HepG2 (cell line): ENCODE results near the gene MKS1. TPM values are rescaled to one million over a fixed set of nuclear protein-coding genes. Genes with fewer than 3 reads are reported as not detected.

Experiments
- BORCS8-MEF2B ChIP-seq: sonication (generic); formaldehyde crosslinking; IDR thresholded peaks from 2 replicates; pipeline ENCODE4 v1.8.0; 2022; ENCODE audit warnings: mild to moderate bottlenecking, missing genetic modification reagents
- BRF2 ChIP-seq: sonication (generic); formaldehyde crosslinking; IDR thresholded peaks from 2 replicates; pipeline ENCODE4 v1.8.1; 2022; ENCODE audit warnings: mild to moderate bottlenecking, missing genetic modification reagents
- FOSL1 ChIP-seq: sonication (generic); formaldehyde crosslinking; IDR thresholded peaks from 2 replicates; pipeline ENCODE4 v1.9.0; 2021; ENCODE audit warnings: missing genetic modification reagents, borderline replicate concordance
- JUNB ChIP-seq: sonication (generic); formaldehyde crosslinking; IDR thresholded peaks from 2 replicates; pipeline ENCODE4 v1.8.0; 2022; ENCODE audit warnings: missing genetic modification reagents, mild to moderate bottlenecking, borderline replicate concordance
- MZF1 ChIP-seq: sonication (generic); formaldehyde crosslinking; IDR thresholded peaks from 2 replicates; pipeline ENCODE4 v1.8.1; 2023; ENCODE audit warnings: mild to moderate bottlenecking, missing genetic modification reagents, borderline replicate concordance
- NKX3-1 ChIP-seq: sonication (generic); formaldehyde crosslinking; IDR thresholded peaks from 2 replicates; pipeline ENCODE4 v1.5.0; 2020; ENCODE audit warnings: missing genetic modification reagents
- PAXIP1 ChIP-seq: sonication (generic); formaldehyde crosslinking; conservative IDR thresholded peaks from 2 replicates; pipeline ENCODE4 v1.4.0; 2020; ENCODE audit warnings: mild to moderate bottlenecking, missing genetic modification reagents, moderate library complexity
- SALL2 ChIP-seq: sonication (generic); formaldehyde crosslinking; IDR thresholded peaks from 2 replicates; pipeline ENCODE4 v1.8.1; 2023; ENCODE audit warnings: mild to moderate bottlenecking, missing genetic modification reagents, inconsistent platforms
- SP4 ChIP-seq: sonication (generic); formaldehyde crosslinking; IDR thresholded peaks from 2 replicates; pipeline ENCODE4 v1.8.1; 2023; ENCODE audit warnings: mild to moderate bottlenecking, missing genetic modification reagents
- TCF12 ChIP-seq, 2 experiments: fragments of 450-650 bp in 1 of 2; sonication (generic) in 1 of 2; formaldehyde crosslinking in 1 of 2; IDR thresholded peaks; 2 replicates each; pipeline versions ENCODE4 v1.6.1 to v1.8.0; 2017 to 2022; ENCODE audit warnings: antibody characterized with exemption in 1 of 2, mild to moderate bottlenecking in 1 of 2, missing genetic modification reagents in 1 of 2, moderate library complexity in 1 of 2
- TERF1 ChIP-seq: sonication (generic); formaldehyde crosslinking; IDR thresholded peaks from 2 replicates; pipeline ENCODE4 v1.8.0; 2022; ENCODE audit warnings: mild to moderate bottlenecking, missing genetic modification reagents, moderate library complexity
- TGIF2 ChIP-seq: IDR thresholded peaks from 2 replicates; pipeline ENCODE4 v1.6.1; 2016; ENCODE audit warnings: control low read depth, missing compliant biosample characterization
- ZBTB3 ChIP-seq: sonication (generic); formaldehyde crosslinking; IDR thresholded peaks from 2 replicates; pipeline ENCODE4 v1.4.0; 2020; ENCODE audit warnings: low read depth, mild to moderate bottlenecking, moderate library complexity, missing genetic modification reagents, borderline replicate concordance
- ZKSCAN8 ChIP-seq: IDR thresholded peaks from 2 replicates; pipeline ENCODE4 v1.6.1; 2016; ENCODE audit warnings: borderline replicate concordance, missing genetic modification reagents, missing compliant biosample characterization
- ZNF251 ChIP-seq: sonication (generic); formaldehyde crosslinking; IDR thresholded peaks from 2 replicates; pipeline ENCODE4 v1.9.0; 2021; ENCODE audit warnings: mild to moderate bottlenecking, missing genetic modification reagents
- ZNF569 ChIP-seq: sonication (generic); formaldehyde crosslinking; IDR thresholded peaks from 2 replicates; pipeline ENCODE4 v1.5.0; 2020; ENCODE audit warnings: mild to moderate bottlenecking, missing genetic modification reagents, moderate library complexity, borderline replicate concordance
- ZNF570 ChIP-seq: sonication (generic); formaldehyde crosslinking; IDR thresholded peaks from 2 replicates; pipeline ENCODE4 v1.4.0; 2020; ENCODE audit warnings: mild to moderate bottlenecking, missing genetic modification reagents, borderline replicate concordance
- ZNF576 ChIP-seq: sonication (generic); formaldehyde crosslinking; IDR thresholded peaks from 2 replicates; pipeline ENCODE4 v1.4.0; 2020; ENCODE audit warnings: mild to moderate bottlenecking, missing genetic modification reagents
- ZNF580 ChIP-seq: IDR thresholded peaks from 2 replicates; pipeline ENCODE4 v1.6.1; 2016; ENCODE audit warnings: low read depth, borderline replicate concordance
- ZNF598 ChIP-seq: sonication (generic); formaldehyde crosslinking; IDR thresholded peaks from 2 replicates; pipeline ENCODE4 v1.5.1; 2020; ENCODE audit warnings: mild to moderate bottlenecking, missing genetic modification reagents, borderline replicate concordance
- ZNF83 ChIP-seq: sonication (generic); formaldehyde crosslinking; IDR thresholded peaks from 2 replicates; pipeline ENCODE4 v1.4.0; 2020; ENCODE audit warnings: missing genetic modification reagents, mild to moderate bottlenecking, borderline replicate concordance
- polyA plus RNA-seq, 8 experiments: library from polyadenylated mRNA; depleted of rRNA in 3 of 8; stranded (reverse) in 7 of 8; unstranded in 1 of 8; fragments of >200 nt; fragmentation: Illumina TruSeq in 4 of 8; extraction: Trizol in 4 of 8; gene quantifications; 2 replicates each; pipeline versions ENCODE4 v1.2.1 to v1.2.3, GENCODE V29; 2011 to 2016; ENCODE audit warnings: low read depth in 4 of 8, missing spikeins in 1 of 8, mixed read lengths in 1 of 8; ENCODE audit not compliant: insufficient read depth in 1 of 8
- total RNA-seq, 5 experiments: library from RNA; depleted of rRNA; stranded (reverse); fragments of >200 nt; fragmentation: Illumina TruSeq; extraction: Trizol; gene quantifications; 2 replicates each; pipeline ENCODE4 v1.2.3, GENCODE V29; 2016; ENCODE audit warnings: low read depth in 1 of 5

Gene MKS1
- total and polyA plus RNA-seq, 2 of the 13 experiments (the other 11 are each of a cell fraction or from before 2014, with no cell fraction given): 16.1 to 26.3 TPM

GRCh38 chr17:58249270-58250133 is 30.4 kb upstream of the MKS1 start (continued):
- TF ChIP-seq ZNF570 (CRISPR knock-in tag) (0 out of 2 replicates have a peak, but pooled peaks have one; percentile 66), ZNF251 (CRISPR knock-in tag) (no peak), FOSL1 (CRISPR knock-in tag) (no peak), ZKSCAN8 (CRISPR knock-in tag) (no peak), TCF12 (IDR thresholded peaks at IDR 0.05) (no peak), TCF12 (CRISPR knock-in tag; IDR thresholded peaks at IDR 0.05) (no peak), NKX3-1 (CRISPR knock-in tag) (peak; percentile 87), ZNF580 (CRISPR knock-in tag) (0 out of 2 replicates have a peak, but pooled peaks have one; percentile 65), JUNB (CRISPR knock-in tag) (0 out of 2 replicates have a peak, but pooled peaks have one; percentile 49), BRF2 (peak; percentile 86; the same call in 1 of the 2 replicates), BORCS8-MEF2B (CRISPR knock-in tag) (peak; percentile 97), ZNF569 (CRISPR knock-in tag) (no peak), MZF1 (CRISPR knock-in tag) (peak; percentile 93; the same call in 1 of the 2 replicates), ZNF83 (0 out of 2 replicates have a peak, but pooled peaks have one; percentile 58), TGIF2 (CRISPR knock-in tag) (no peak; the same call in 1 of the 2 replicates), TERF1 (CRISPR knock-in tag) (0 out of 2 replicates have a peak, but pooled peaks have one; percentile 43), SP4 (CRISPR knock-in tag) (no peak), ZBTB3 (no peak), ZNF576 (CRISPR knock-in tag) (no peak), ZNF598 (0 out of 2 replicates have a peak, but pooled peaks have one; percentile 32), PAXIP1 (no peak), SALL2 (peak; percentile 95)
